KMS-11 (cell line): ENCODE data around the gene PPP1R14D.

Source experiments
- H2AFZ ChIP-seq: fragments of 200-600 bp; sonication (generic); 2 replicates; pipeline ENCODE4 v1.6.1; 2016; ENCODE audit warnings: antibody characterized with exemption, mixed run types, low read depth
- H3K27ac ChIP-seq: fragments of 200-600 bp; sonication (generic); 2 replicates; pipeline ENCODE4 v1.6.1; 2016; ENCODE audit warnings: mild to moderate bottlenecking, mixed run types
- H3K27me3 ChIP-seq: fragments of 200-600 bp; sonication (generic); 2 replicates; pipeline ENCODE4 v1.6.1; 2017; ENCODE audit warnings: mild to moderate bottlenecking, low read depth, mixed run types, moderate library complexity; ENCODE audit not compliant: insufficient read depth
- H3K36me3 ChIP-seq: fragments of 200-600 bp; sonication (generic); 2 replicates; pipeline ENCODE4 v1.6.1; 2017; ENCODE audit warnings: mild to moderate bottlenecking, mixed run types; ENCODE audit not compliant: insufficient read depth
- H3K4me1 ChIP-seq: fragments of 200-600 bp; sonication (generic); 2 replicates; pipeline ENCODE4 v1.6.1; 2016; ENCODE audit warnings: mild to moderate bottlenecking, low read depth, mixed run types; ENCODE audit not compliant: poor library complexity, severe bottlenecking
- H3K4me2 ChIP-seq: fragments of 200-600 bp; sonication (generic); 2 replicates; pipeline ENCODE4 v1.7.0; 2016; ENCODE audit warnings: mild to moderate bottlenecking, mixed run types
- H3K4me3 ChIP-seq: fragments of 200-600 bp; sonication (generic); IDR thresholded peaks from 2 replicates; pipeline ENCODE4 v1.6.1; 2017; ENCODE audit warnings: low read depth, low read length, mixed read lengths; ENCODE audit not compliant: insufficient read depth
- H3K79me2 ChIP-seq: fragments of 200-600 bp; sonication (generic); 2 replicates; pipeline ENCODE4 v1.6.1; 2016; ENCODE audit warnings: low read depth, mixed run types; ENCODE audit not compliant: insufficient read depth
- H3K9ac ChIP-seq: fragments of 200-600 bp; sonication (generic); 2 replicates; pipeline ENCODE4 v1.6.1; 2016; ENCODE audit warnings: mild to moderate bottlenecking, mixed run types
- H4K20me1 ChIP-seq: fragments of 200-600 bp; sonication (generic); 2 replicates; pipeline ENCODE4 v1.6.1; 2016; ENCODE audit warnings: mild to moderate bottlenecking, mixed run types; ENCODE audit not compliant: insufficient read depth
- CTCF ChIP-seq: fragments of 200-600 bp; sonication (generic); conservative IDR thresholded peaks from 2 replicates; pipeline ENCODE4 v1.6.1; 2017; ENCODE audit warnings: low read depth, mild to moderate bottlenecking, antibody characterized with exemption, low read length, moderate library complexity, mixed read lengths

PPP1R14D gene

GRCh38 chr15:40857601-40858341 is 29.3 kb upstream of the PPP1R14D start:
- H3K36me3 ChIP-seq: no peaks in the 10 kb centered on the region
- H3K9ac ChIP-seq: no peak overlapping the region
- H2AFZ ChIP-seq: peak overlapping the region; percentile 83
- H3K27ac ChIP-seq: no peak overlapping the region
- no peak overlapping the region for H3K4me3 ChIP-seq
- no peaks in the 10 kb centered on the region for H3K27me3 ChIP-seq
- H3K79me2 ChIP-seq: no peaks in the 10 kb centered on the region
- peak overlapping the region; percentile 12; the same call in 1 of the 2 replicates for H3K4me2 ChIP-seq
- peak; percentile 85 for TF ChIP-seq CTCF
- no peaks in the 10 kb centered on the region for H4K20me1 ChIP-seq
- peaks cover 13% of the 10 kb centered on the region for H3K4me1 ChIP-seq

GRCh38 chr15:40856746-40857145 is 28.2 kb upstream of the PPP1R14D start:
- H3K36me3 ChIP-seq: no peaks in the 10 kb centered on the region
- H3K4me3 ChIP-seq: no peak overlapping the region
- H3K9ac ChIP-seq: no peak overlapping the region
- H2AFZ ChIP-seq: peak overlapping the region; percentile 83; the same call in 1 of the 2 replicates
- TF ChIP-seq CTCF: no peak
- H3K27me3 ChIP-seq: no peaks in the 10 kb centered on the region
- H4K20me1 ChIP-seq: no peaks in the 10 kb centered on the region
- no peak overlapping the region for H3K4me2 ChIP-seq
- no peak overlapping the region for H3K27ac ChIP-seq
- no peaks in the 10 kb centered on the region for H3K79me2 ChIP-seq
- peaks cover 13% of the 10 kb centered on the region for H3K4me1 ChIP-seq

- TF ChIP-seq CTCF: no peak
- no peak overlapping the region for H3K9ac ChIP-seq
- no peaks in the 10 kb centered on the region for H4K20me1 ChIP-seq
- H3K4me1 ChIP-seq: peaks cover 13% of the 10 kb centered on the region
- H3K36me3 ChIP-seq: no peaks in the 10 kb centered on the region
- H3K4me3 ChIP-seq: no peak overlapping the region
- H2AFZ ChIP-seq: no peak overlapping the region
- H3K27ac ChIP-seq: no peak overlapping the region
- H3K79me2 ChIP-seq: no peaks in the 10 kb centered on the region
- H3K27me3 ChIP-seq: no peaks in the 10 kb centered on the region
- H3K4me2 ChIP-seq: no peak overlapping the region
Measured at GRCh38 chr15:40855706-40856234, 27.3 kb upstream of the PPP1R14D start.

- no peak overlapping the region for H2AFZ ChIP-seq
- no peak overlapping the region for H3K4me2 ChIP-seq
- H3K4me3 ChIP-seq: no peak overlapping the region
- H4K20me1 ChIP-seq: no peaks in the 10 kb centered on the region
- H3K9ac ChIP-seq: no peak overlapping the region
- no peaks in the 10 kb centered on the region for H3K27me3 ChIP-seq
- peaks cover 13% of the 10 kb centered on the region for H3K4me1 ChIP-seq
- no peak overlapping the region for H3K27ac ChIP-seq
- no peak for TF ChIP-seq CTCF
- H3K79me2 ChIP-seq: no peaks in the 10 kb centered on the region
- H3K36me3 ChIP-seq: no peaks in the 10 kb centered on the region
Measured at GRCh38 chr15:40854161-40854560, 25.7 kb upstream of the PPP1R14D start.
